Hepatocyte (in vitro differentiated cells): Measurements from ENCODE around the gene IDUA. TPM values are rescaled to one million over a fixed set of nuclear protein-coding genes. Genes with fewer than 3 reads are reported as not detected.

Experiments
- DNase-seq: peaks from one replicate; pipeline ENCODE4 v3.0.0-alpha.2; 2016; ENCODE audit warnings: low spot score
- H2AFZ ChIP-seq: fragments of 200-600 bp; sonication (generic); 2 replicates; pipeline ENCODE4 v1.6.0; 2016; ENCODE audit warnings: antibody characterized with exemption, mild to moderate bottlenecking
- H3K27ac ChIP-seq: fragments of 200-600 bp; sonication (generic); 2 replicates; pipeline ENCODE4 v1.5.1; 2016; ENCODE audit warnings: mild to moderate bottlenecking
- H3K27me3 ChIP-seq: fragments of 200-600 bp; sonication (generic); 2 replicates; pipeline ENCODE4 v1.6.1; 2016
- H3K36me3 ChIP-seq: fragments of 200-600 bp; sonication (generic); replicated peaks from 2 replicates; pipeline ENCODE4 v1.5.1; 2016; ENCODE audit warnings: low read depth; ENCODE audit not compliant: insufficient read depth
- H3K4me1 ChIP-seq: fragments of 200-600 bp; sonication (generic); 2 replicates; pipeline ENCODE4 v1.5.1; 2016; ENCODE audit warnings: mild to moderate bottlenecking, moderate library complexity; ENCODE audit not compliant: insufficient read depth
- H3K4me2 ChIP-seq: fragments of 200-600 bp; sonication (generic); 2 replicates; pipeline ENCODE4 v1.6.0; 2016
- H3K4me3 ChIP-seq: fragments of 200-600 bp; sonication (generic); 2 replicates; pipeline ENCODE4 v1.5.1; 2016; ENCODE audit warnings: mild to moderate bottlenecking
- H3K79me2 ChIP-seq: fragments of 200-600 bp; sonication (generic); 2 replicates; pipeline ENCODE4 v1.6.0; 2017; ENCODE audit warnings: mild to moderate bottlenecking
- H3K9me2 ChIP-seq: fragments of 200-600 bp; sonication (generic); replicated peaks from 2 replicates; pipeline ENCODE4 v1.6.0; 2017; ENCODE audit warnings: mild to moderate bottlenecking; ENCODE audit not compliant: insufficient read depth
- H3K9me3 ChIP-seq: fragments of 200-600 bp; sonication (generic); 2 replicates; pipeline ENCODE4 v1.5.1; 2016; ENCODE audit warnings: low read depth, mild to moderate bottlenecking
- H4K20me1 ChIP-seq: fragments of 200-600 bp; sonication (generic); 2 replicates; pipeline ENCODE4 v1.6.0; 2016; ENCODE audit warnings: mild to moderate bottlenecking; ENCODE audit not compliant: insufficient read depth, poor library complexity, severe bottlenecking
- EZH2 ChIP-seq: fragments of 200-600 bp; sonication (generic); IDR thresholded peaks from 2 replicates; pipeline ENCODE4 v1.6.1; 2016; ENCODE audit warnings: antibody characterized with exemption, mild to moderate bottlenecking, borderline replicate concordance
- EZH2phosphoT487 ChIP-seq: fragments of 200-600 bp; sonication (generic); IDR thresholded peaks from one replicate; pipeline ENCODE4 v1.6.1; 2018; ENCODE audit warnings: antibody characterized with exemption, mild to moderate bottlenecking, low read depth, moderate library complexity; ENCODE audit not compliant: unreplicated experiment, severe bottlenecking
- WGBS: methylation state at CpG from one replicate; pipeline ENCODE4 v1.1.6; 2016; ENCODE audit warnings: low lambda C conversion rate; ENCODE audit errors: missing lambda C conversion rate; 5-methylcytosine and 5-hydroxymethylcytosine counted together
- polyA plus RNA-seq: library from polyadenylated mRNA; unstranded; fragments of >200 nt; fragmentation: Nextera tagmentation; extraction: Ambion mirVana; gene quantifications from 2 replicates; pipeline ENCODE4 v1.2.1, GENCODE V29; 2016
- total RNA-seq: library from RNA; depleted of rRNA; stranded (reverse); fragments of >200 nt; gene quantifications from 2 replicates; pipeline ENCODE4 v1.2.3, GENCODE V29; 2014
- TF ChIP-seq, protein P1 (sequence below): fragments of 200-600 bp; sonication (generic); IDR thresholded peaks from 2 replicates; pipeline ENCODE4 v1.5.1; 2016; ENCODE audit warnings: antibody characterized with exemption, mild to moderate bottlenecking; ENCODE audit not compliant: poor library complexity

IDUA gene
- total and polyA plus RNA-seq, 2 experiments from 2014 or later, result 13.1 to 82.6 TPM

DNA sequence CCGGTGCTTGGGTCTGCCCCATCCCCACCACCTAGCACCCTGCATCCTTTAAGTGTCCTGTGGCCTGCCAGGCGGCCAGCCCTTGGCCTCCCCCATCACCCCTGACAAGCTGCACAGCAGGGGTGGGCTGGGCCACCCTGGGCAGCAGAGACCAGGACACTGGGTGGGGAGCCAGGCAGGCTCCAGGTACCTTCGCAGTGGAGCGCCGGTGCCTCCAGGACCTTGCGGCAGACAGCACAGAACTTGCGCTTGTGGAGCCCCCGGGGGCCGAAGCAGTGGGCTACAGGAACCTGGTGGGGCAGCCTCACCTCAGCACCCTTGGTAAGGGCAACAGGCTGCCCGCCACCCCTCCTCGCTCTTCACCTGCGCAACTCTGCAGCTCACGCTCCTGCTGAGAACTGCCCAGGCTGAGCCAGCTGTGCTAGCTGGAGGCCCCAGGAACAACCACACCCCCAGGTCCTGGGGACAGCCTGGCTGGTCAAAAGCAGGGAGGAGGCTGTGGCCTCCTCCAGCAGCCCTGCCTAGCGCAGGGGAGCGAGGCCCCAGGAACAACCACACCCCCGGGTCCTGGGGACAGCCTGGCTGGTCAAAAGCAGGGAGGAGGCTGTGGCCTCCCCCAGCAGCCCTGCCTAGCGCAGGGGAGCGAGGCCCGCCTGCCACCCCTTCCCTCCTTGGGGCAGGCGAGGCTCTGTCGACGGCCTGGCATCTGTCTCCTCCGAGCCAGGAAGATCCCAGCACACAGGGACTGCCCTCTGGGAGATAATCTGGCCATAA is 18.0 kb upstream of the IDUA start:
- no peaks in the 10 kb centered on the region for H3K27me3 ChIP-seq
- no peaks in the 10 kb centered on the region for H3K9me3 ChIP-seq
- no peak for DNase-seq
- no peak overlapping the region for H2AFZ ChIP-seq
- TF ChIP-seq EZH2 (no peak), EZH2phosphoT487 (no peak)
- TF ChIP-seq, protein P1, sequence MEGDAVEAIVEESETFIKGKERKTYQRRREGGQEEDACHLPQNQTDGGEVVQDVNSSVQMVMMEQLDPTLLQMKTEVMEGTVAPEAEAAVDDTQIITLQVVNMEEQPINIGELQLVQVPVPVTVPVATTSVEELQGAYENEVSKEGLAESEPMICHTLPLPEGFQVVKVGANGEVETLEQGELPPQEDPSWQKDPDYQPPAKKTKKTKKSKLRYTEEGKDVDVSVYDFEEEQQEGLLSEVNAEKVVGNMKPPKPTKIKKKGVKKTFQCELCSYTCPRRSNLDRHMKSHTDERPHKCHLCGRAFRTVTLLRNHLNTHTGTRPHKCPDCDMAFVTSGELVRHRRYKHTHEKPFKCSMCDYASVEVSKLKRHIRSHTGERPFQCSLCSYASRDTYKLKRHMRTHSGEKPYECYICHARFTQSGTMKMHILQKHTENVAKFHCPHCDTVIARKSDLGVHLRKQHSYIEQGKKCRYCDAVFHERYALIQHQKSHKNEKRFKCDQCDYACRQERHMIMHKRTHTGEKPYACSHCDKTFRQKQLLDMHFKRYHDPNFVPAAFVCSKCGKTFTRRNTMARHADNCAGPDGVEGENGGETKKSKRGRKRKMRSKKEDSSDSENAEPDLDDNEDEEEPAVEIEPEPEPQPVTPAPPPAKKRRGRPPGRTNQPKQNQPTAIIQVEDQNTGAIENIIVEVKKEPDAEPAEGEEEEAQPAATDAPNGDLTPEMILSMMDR, result no peak
- H3K4me3 ChIP-seq, result no peak overlapping the region
- 93% methylated on average over 23 of the region's 23 CpGs for WGBS
- no peak overlapping the region for H3K27ac ChIP-seq
- H3K36me3 ChIP-seq, result no peaks in the 10 kb centered on the region
- peaks cover 13% of the 10 kb centered on the region for H3K79me2 ChIP-seq
- no peak overlapping the region for H3K4me2 ChIP-seq
- H4K20me1 ChIP-seq, result no peaks in the 10 kb centered on the region
- peaks cover 15% of the 10 kb centered on the region for H3K4me1 ChIP-seq
- no peaks in the 10 kb centered on the region for H3K9me2 ChIP-seq

DNA sequence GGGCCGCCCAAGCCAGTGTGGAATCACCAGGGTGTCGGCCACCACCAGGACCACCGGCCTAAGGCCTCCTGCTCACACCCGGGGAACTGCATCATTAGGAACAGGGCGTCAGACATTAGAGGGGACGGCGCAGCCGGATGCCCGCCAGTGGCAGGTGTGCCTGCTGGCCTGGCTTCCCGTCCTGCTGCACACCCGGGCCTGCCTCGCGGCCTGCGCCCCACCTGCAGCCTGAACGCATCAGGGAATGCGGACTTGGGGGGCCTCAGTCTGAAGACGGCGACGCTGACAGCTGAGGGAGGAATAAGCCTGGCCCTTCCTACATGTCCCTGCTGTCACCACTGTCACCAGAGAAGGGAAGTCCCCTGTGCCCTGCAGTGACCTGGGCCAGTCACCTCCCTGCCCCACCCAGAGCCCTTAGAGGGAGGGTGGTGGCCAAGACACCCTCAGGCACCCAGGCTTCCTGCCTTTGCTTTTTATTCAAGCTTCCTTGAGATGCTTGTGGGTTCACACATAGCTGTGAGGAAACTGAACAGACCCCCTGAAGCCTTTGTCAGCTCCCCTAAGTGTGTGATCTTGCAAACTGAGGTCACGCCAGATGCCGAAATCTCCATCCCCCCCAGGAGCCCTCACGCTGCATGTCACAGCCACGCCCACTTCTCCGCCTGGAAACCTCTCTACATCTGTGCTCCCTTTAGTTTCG is 16.6 kb upstream of the IDUA start:
- WGBS, result 93% methylated on average over 24 of the region's 25 CpGs

DNA sequence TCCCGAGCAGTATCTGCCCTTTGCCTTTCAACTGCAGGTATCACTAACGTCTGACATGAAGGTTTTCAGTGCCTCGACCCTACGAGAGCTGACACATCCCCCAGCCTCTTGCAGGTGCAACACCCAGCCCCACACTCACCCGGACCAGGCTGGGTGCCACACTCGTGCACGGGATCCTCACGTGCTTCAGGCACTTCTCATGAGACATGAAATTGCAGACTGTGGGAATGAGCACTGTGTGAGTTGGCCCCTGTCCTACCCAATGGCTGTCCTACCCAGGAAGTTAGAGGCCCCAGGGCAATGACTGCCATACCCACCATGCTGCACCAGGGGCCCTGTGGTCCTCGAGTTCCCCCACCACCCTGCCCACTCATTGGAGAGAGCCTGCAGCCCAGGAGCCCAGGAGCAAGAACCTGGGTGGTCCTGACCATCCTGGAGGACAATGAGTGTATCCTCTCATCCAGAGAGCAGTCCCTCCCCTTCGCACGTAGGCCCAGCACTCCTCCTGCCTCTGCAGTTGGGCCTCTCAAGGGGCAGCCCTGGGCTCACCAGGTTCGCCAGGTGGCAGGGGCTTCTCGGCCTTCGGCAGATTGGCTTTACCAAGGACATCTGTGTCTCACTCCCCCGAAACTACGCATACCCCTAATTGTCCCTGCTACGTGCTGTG is 15.9 kb upstream of the IDUA start:
- no peak overlapping the region for H3K4me3 ChIP-seq
- WGBS, result 86% methylated on average over 17 of the region's 17 CpGs

More for the DNA sequence above, 16.6 kb upstream of the IDUA start:
- Histone ChIP-seq H3K4me2 (no peak overlapping the region), H3K9me3 (no peaks in the 10 kb centered on the region), H3K79me2 (peaks cover 13% of the 10 kb centered on the region), H3K9me2 (no peaks in the 10 kb centered on the region), H2AFZ (no peak overlapping the region), H3K4me1 (peaks cover 15% of the 10 kb centered on the region), H3K27ac (no peak overlapping the region), H3K4me3 (no peak overlapping the region), H3K36me3 (no peaks in the 10 kb centered on the region), H4K20me1 (no peaks in the 10 kb centered on the region), H3K27me3 (no peaks in the 10 kb centered on the region)
- no peak for DNase-seq
- TF ChIP-seq EZH2phosphoT487 (no peak), EZH2 (no peak)
- TF ChIP-seq, protein P1, result no peak

More for the DNA sequence above, 15.9 kb upstream of the IDUA start:
- no peak overlapping the region for H2AFZ ChIP-seq
- no peaks in the 10 kb centered on the region for H3K9me2 ChIP-seq
- TF ChIP-seq EZH2, result no peak
- TF ChIP-seq, protein P1, result no peak
- TF ChIP-seq EZH2phosphoT487, result no peak
- no peaks in the 10 kb centered on the region for H4K20me1 ChIP-seq
- H3K4me1 ChIP-seq, result peaks cover 15% of the 10 kb centered on the region
- H3K27ac ChIP-seq, result no peak overlapping the region
- peak overlapping the region; percentile 99 for H3K4me2 ChIP-seq
- H3K27me3 ChIP-seq, result no peaks in the 10 kb centered on the region
- no peak for DNase-seq
- no peaks in the 10 kb centered on the region for H3K36me3 ChIP-seq
- no peaks in the 10 kb centered on the region for H3K9me3 ChIP-seq
- H3K79me2 ChIP-seq, result peaks cover 13% of the 10 kb centered on the region
